ENCODE results near the gene KLF8.

KLF8 gene

GRCh38 chrX:56318076-56318475 is 85.9 kb downstream of the KLF8 start:
- H3K27ac ChIP-seq = no peak overlapping the region
- TF ChIP-seq CTCF (conservative IDR thresholded peaks at IDR 0.05; ENCODE audit: low read depth) = no peak
- ChIA-PET POLR2A (ENCODE audit: low non-redundant PET) (no interaction called here), CTCF (no interaction called here)
- no peak for DNase-seq (ENCODE audit: low spot score)

GRCh38 chrX:56319165-56319564 is 87.0 kb downstream of the KLF8 start:
- DNase-seq (ENCODE audit: low spot score) = no peak
- ChIA-PET CTCF (no interaction called here), POLR2A (ENCODE audit: low non-redundant PET) (no interaction called here)
- no peak overlapping the region for H3K27ac ChIP-seq
- no peak for TF ChIP-seq CTCF (conservative IDR thresholded peaks at IDR 0.05; ENCODE audit: low read depth)

All from RWPE1 (cell line).